Gastroesophageal sphincter (tissue), 4 donors: ENCODE measurements around the gene CHST1. TPM values are rescaled to one million over a fixed set of nuclear protein-coding genes. Genes with fewer than 3 reads are reported as not detected.

ENCODE experiments used
- ATAC-seq: fragments of 150-250 bp; one replicate; pipeline ENCODE4 v1.9.1; 2016; ENCODE audit warnings: mild to moderate bottlenecking, moderate library complexity
- H3K27ac ChIP-seq, 4 donors: fragments of 200-600 bp; sonication (generic) in 3 of 4; 1 replicate in 3 of 4; 2 replicates in 1 of 4; pipeline ENCODE4 v1.5.1; 2016 to 2019
- H3K27me3 ChIP-seq: fragments of 200-600 bp; sonication (generic); one replicate; pipeline ENCODE4 v1.5.1; 2019
- H3K36me3 ChIP-seq, 2 donors: fragments of 200-600 bp; sonication (generic); one replicate each; pipeline ENCODE4 v1.5.1; 2019; ENCODE audit warnings: control low read depth in 1 of 2
- H3K4me1 ChIP-seq, 3 donors: fragments of 200-600 bp; sonication (generic); 1 replicate in 2 of 3; 2 replicates in 1 of 3; pipeline ENCODE4 v1.5.1; 2016 to 2019; ENCODE audit warnings: control low read depth in 2 of 3
- H3K4me3 ChIP-seq, 2 donors: fragments of 200-600 bp; sonication (generic); one replicate each; pipeline ENCODE4 v1.5.1; 2019; ENCODE audit warnings: mild to moderate bottlenecking in 1 of 2, moderate library complexity in 1 of 2
- H3K9me3 ChIP-seq, 3 donors: fragments of 200-600 bp; sonication (generic); one replicate each; pipeline ENCODE4 v1.5.1; 2017 to 2019; ENCODE audit warnings: control low read depth in 2 of 3
- EP300 ChIP-seq: sonication (generic); formaldehyde crosslinking; IDR thresholded peaks from one replicate; pipeline ENCODE4 v1.6.1; 2017; ENCODE audit warnings: antibody characterized with exemption, mild to moderate bottlenecking
- POLR2A ChIP-seq, 2 donors: fragments of 450-650 bp; IDR thresholded peaks; one replicate each; pipeline ENCODE4 v1.6.1; 2017; ENCODE audit warnings: antibody characterized with exemption in 2 of 2, mild to moderate bottlenecking in 2 of 2, moderate library complexity in 1 of 2
- POLR2AphosphoS5 ChIP-seq: sonication (generic); formaldehyde crosslinking; IDR thresholded peaks from one replicate; pipeline ENCODE4 v1.6.1; 2017; ENCODE audit warnings: antibody characterized with exemption
- WGBS, 2 donors: methylation state at CpG; one replicate each; pipeline ENCODE4 v1.1.5; 2018; ENCODE audit warnings: low coverage in 1 of 2; 5-methylcytosine and 5-hydroxymethylcytosine counted together
- total RNA-seq, 4 donors: library from RNA; depleted of rRNA; stranded (reverse); fragments of >200 nt; gene quantifications; one replicate each; pipeline ENCODE4 v1.1.0, GENCODE V29; 2016
- TF ChIP-seq, protein P1 (sequence below), 4 experiments: fragments of 200-600 bp in 2 of 4; fragments of 450-650 bp in 2 of 4; sonication (generic) in 1 of 4; IDR thresholded peaks; one replicate each; pipeline ENCODE4 v1.5.1; 2017 to 2019; ENCODE audit warnings: antibody characterized with exemption in 4 of 4, mild to moderate bottlenecking in 2 of 4, moderate library complexity in 2 of 4

The CHST1 gene
- total RNA-seq, 4 donors from 2014 or later, result 2.1 to 4.7 (median 2.4) TPM

DNA sequence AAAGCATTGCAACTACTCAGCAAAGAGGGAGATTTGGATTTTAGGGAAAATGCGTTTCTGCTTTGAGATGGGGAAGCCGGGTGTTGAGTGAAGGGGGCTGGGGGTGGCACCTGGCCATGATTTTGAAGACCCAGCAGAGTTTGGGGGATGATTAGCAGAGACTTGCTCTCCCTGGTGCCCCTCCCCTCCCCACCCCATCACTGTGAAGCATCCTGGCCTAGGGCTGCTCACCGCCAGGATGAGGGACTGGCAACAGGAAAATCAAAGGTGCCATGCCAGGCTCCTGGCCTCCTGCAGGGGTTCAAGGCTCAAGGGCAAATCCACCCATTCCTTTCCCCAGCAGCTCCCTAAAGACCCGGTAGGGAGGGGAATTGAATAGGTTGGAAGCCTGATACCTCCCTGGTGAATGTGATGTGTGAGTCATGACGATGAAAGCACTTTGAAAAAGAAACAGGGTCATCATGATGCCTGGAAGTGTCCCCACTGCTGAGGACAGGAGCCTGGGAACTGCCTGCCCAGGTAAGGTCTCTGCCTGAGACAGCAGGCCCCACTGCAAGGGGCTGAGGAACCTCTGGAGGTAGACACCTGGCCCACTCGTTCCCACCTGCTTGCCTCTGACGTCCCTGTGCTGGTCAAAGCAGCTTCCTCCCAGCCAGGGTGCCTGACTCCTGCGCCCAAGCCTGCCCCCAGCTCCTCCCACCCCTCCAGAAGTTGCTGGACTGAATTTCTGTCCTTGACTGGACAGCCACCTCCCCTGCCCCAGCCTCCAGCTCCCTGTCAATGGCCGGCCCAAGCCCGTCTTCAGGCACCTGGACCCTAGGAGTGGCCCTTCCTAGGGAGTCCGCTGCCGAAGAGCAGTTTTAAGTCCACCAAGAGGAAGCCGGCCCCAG, 1.7 kb downstream of the CHST1 start:
- TF ChIP-seq EP300 (no peak), POLR2AphosphoS5 (no peak), POLR2A (IDR thresholded peaks at IDR 0.05) (no peak)
- TF ChIP-seq, protein P1, sequence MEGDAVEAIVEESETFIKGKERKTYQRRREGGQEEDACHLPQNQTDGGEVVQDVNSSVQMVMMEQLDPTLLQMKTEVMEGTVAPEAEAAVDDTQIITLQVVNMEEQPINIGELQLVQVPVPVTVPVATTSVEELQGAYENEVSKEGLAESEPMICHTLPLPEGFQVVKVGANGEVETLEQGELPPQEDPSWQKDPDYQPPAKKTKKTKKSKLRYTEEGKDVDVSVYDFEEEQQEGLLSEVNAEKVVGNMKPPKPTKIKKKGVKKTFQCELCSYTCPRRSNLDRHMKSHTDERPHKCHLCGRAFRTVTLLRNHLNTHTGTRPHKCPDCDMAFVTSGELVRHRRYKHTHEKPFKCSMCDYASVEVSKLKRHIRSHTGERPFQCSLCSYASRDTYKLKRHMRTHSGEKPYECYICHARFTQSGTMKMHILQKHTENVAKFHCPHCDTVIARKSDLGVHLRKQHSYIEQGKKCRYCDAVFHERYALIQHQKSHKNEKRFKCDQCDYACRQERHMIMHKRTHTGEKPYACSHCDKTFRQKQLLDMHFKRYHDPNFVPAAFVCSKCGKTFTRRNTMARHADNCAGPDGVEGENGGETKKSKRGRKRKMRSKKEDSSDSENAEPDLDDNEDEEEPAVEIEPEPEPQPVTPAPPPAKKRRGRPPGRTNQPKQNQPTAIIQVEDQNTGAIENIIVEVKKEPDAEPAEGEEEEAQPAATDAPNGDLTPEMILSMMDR (IDR thresholded peaks at IDR 0.05), result no peak
- no peaks in the 10 kb centered on the region for H3K36me3 ChIP-seq
- H3K27me3 ChIP-seq, result peaks cover 64% of the 10 kb centered on the region
- 61 to 100% methylated on average over 2 to 6 of the region's 13 CpGs for WGBS, 2 donors
- peak overlapping the region in 1 of 2 donors; percentile 79 for H3K4me3 ChIP-seq
- H3K4me1 ChIP-seq, result peaks cover 0 to 47% (median 9%) of the 10 kb centered on the region in 3 donors
- H3K27ac ChIP-seq, result no peak overlapping the region
- H3K9me3 ChIP-seq, result no peaks in the 10 kb centered on the region
- no peak for ATAC-seq

DNA sequence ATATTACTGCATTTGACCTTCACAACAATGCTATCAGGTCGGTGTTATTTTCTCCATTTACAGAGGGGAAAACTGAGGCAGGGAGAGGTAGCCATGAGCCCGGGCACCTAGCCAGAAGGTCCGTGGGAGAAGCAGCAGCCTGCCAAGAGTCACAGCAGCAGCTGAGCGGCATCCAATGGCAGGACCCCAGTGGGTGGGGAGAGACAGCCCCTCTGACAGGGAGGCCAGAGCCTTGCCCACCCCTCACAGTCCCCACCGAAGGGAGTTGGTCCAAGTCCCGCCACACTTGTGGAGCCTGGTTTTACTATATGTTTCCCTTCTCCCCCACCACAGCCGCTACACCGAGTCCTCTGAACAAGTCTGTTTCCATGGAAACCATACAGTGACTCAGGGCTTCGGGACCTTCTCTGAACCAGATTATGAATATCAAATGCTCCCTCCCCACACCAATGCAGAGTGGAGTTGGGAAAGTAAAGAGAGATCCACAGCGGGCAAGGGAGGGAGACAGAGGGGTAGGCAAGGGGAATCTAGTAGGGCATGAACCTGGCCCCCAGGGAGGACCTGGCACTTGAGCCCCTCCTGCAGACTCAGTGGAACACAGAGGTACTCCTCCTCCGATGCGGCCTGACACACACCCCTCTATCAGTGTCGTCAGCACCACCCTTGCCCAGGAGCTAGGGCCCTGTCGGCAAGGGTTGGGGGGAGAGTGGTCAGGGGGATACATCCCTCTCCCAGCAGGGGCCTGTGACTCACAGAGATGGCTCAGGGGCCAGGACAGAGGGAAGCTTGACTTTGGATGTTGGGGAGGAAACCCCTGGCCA, 2.5 kb downstream of the CHST1 start:
- WGBS, 2 donors, result 6 to 13% methylated on average over 4 to 5 of the region's 14 CpGs
- Histone ChIP-seq H3K36me3 (no peaks in the 10 kb centered on the region), H3K27ac (no peak overlapping the region), H3K9me3 (no peaks in the 10 kb centered on the region), H3K27me3 (peaks cover 73% of the 10 kb centered on the region), H3K4me3 (no peak overlapping the region), H3K4me1 (peaks cover 0 to 55% (median 12%) of the 10 kb centered on the region in 3 donors)
- TF ChIP-seq EP300, result no peak
- TF ChIP-seq, protein P1 (IDR thresholded peaks at IDR 0.05), result no peak
- no peak for TF ChIP-seq POLR2AphosphoS5
- no peak for TF ChIP-seq POLR2A (IDR thresholded peaks at IDR 0.05)
- ATAC-seq, result no peak

DNA sequence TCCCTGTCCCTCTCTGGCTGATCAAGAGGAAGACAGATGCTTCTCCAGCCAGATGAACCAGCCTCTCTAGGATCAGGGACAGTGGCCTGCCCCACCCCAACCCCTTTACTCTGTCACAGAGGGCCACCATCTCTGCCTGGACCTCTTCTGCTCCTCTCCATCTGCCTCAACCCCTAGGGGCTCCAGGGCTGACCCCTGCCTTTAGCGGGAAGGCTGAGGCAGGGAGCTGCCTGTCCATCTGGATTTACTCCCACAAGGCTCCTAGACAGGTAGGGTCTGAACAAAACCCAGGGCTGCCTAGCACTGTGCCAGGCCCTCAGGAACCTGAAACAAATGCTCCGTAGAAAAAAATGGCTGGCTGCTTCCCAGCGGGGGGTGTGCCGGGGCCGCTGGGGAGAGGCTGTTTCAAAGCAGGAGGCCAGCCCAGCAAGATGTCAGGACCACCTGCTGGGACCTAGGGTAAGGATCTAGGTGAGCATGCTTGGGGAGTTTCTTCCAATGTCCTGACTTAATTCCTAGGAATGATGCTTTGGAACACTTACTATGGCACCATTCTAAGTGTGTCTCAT, 3.2 kb downstream of the CHST1 start:
- no CpG with 5 or more reads among the region's 5 CpGs for WGBS, 2 donors
- Histone ChIP-seq H3K9me3 (no peaks in the 10 kb centered on the region), H3K4me3 (no peak overlapping the region), H3K27me3 (peaks cover 80% of the 10 kb centered on the region), H3K4me1 (peaks cover 0 to 57% (median 12%) of the 10 kb centered on the region in 3 donors), H3K36me3 (no peaks in the 10 kb centered on the region), H3K27ac (no peak overlapping the region)
- TF ChIP-seq, protein P1 (IDR thresholded peaks at IDR 0.05), result no peak
- TF ChIP-seq POLR2AphosphoS5 (no peak), EP300 (no peak), POLR2A (IDR thresholded peaks at IDR 0.05) (no peak)
- ATAC-seq, result no peak

DNA sequence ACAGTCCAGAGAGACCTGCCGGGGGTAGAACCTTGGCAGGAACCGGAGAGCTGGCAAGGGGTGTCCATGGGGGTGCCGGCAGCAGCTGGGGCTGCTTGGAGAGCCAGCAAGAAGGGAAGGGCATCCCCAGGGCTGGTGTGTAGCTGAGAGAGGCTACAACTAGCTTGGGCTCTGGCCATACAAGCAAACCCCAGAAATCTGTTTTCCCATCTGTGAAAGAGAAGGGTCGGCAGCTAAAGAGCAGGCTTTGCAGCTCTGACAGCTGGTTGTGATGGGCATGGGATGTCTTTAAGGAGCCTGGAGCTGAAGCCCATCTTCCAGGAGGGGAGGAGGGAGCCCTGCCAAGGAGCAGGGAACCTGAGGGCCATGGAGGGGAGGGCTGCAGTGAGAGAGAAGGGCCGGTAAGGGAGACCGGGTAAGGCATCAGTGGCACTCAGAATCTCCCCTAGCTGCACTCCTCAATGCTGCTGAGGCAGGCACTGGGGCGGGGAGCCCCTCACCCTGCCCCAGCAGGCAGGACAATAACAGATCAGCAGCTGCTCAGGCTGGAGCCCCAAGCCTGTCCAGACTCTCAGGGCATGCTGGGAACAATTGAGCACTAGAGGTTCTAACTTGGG, 3.9 kb downstream of the CHST1 start:
- Histone ChIP-seq H3K4me1 (peaks cover 0 to 57% (median 12%) of the 10 kb centered on the region in 3 donors), H3K27me3 (peaks cover 86% of the 10 kb centered on the region), H3K4me3 (no peak overlapping the region), H3K36me3 (no peaks in the 10 kb centered on the region), H3K27ac (no peak overlapping the region), H3K9me3 (no peaks in the 10 kb centered on the region)
- TF ChIP-seq, protein P1 (IDR thresholded peaks at IDR 0.05), result no peak
- TF ChIP-seq POLR2A (IDR thresholded peaks at IDR 0.05), result no peak
- ATAC-seq, result no peak
- WGBS, 2 donors, result 23 to 49% methylated on average over 4 to 5 of the region's 7 CpGs
